H9 (cell line): ENCODE data around the gene CRLF2. TPM values are rescaled to one million over a fixed set of nuclear protein-coding genes. Genes with fewer than 3 reads are reported as not detected.

ENCODE experiments used
- DNase-seq: peaks from one replicate; pipeline ENCODE4 v3.0.0-alpha.2; 2017
- H2AFZ ChIP-seq: one replicate; pipeline ENCODE4 v1.6.1; 2013; ENCODE audit warnings: mild to moderate bottlenecking, low read length, control low read depth, moderate library complexity
- H2AK5ac ChIP-seq: 2 replicates; pipeline ENCODE4 v1.6.1; 2013; ENCODE audit warnings: low read length, control low read depth, mixed read lengths; ENCODE audit not compliant: insufficient read length
- H2BK120ac ChIP-seq: one replicate; pipeline ENCODE4 v1.6.1; 2013; ENCODE audit warnings: low read depth, mild to moderate bottlenecking, low read length, control low read depth, inconsistent platforms; ENCODE audit not compliant: poor library complexity, severe bottlenecking
- H2BK12ac ChIP-seq: 2 replicates; pipeline ENCODE4 v1.6.1; 2013; ENCODE audit warnings: low read length, control low read depth, mixed read lengths, low read depth; ENCODE audit not compliant: insufficient read length
- H2BK15ac ChIP-seq: 2 replicates; pipeline ENCODE4 v1.6.1; 2013; ENCODE audit warnings: low read depth, low read length, control low read depth
- H2BK20ac ChIP-seq: one replicate; pipeline ENCODE4 v1.6.1; 2013; ENCODE audit warnings: low read depth, mild to moderate bottlenecking, low read length, control low read depth, inconsistent platforms; ENCODE audit not compliant: poor library complexity, severe bottlenecking
- H2BK5ac ChIP-seq: 2 replicates; pipeline ENCODE4 v1.6.1; 2013; ENCODE audit warnings: low read length, control low read depth, mixed read lengths; ENCODE audit not compliant: insufficient read length
- H3K14ac ChIP-seq: 2 replicates; pipeline ENCODE4 v1.6.1; 2013; ENCODE audit warnings: low read length, control low read depth; ENCODE audit not compliant: insufficient read depth
- H3K18ac ChIP-seq: 2 replicates; pipeline ENCODE4 v1.6.1; 2013; ENCODE audit warnings: low read depth, mild to moderate bottlenecking, mixed read lengths, low read length, control low read depth; ENCODE audit not compliant: insufficient read length
- H3K23ac ChIP-seq: 2 replicates; pipeline ENCODE4 v1.6.1; 2013; ENCODE audit warnings: low read length, control low read depth, mixed read lengths, low read depth; ENCODE audit not compliant: insufficient read length
- H3K23me2 ChIP-seq: 2 replicates; pipeline ENCODE4 v1.6.1; 2013; ENCODE audit warnings: low read depth, mild to moderate bottlenecking, mixed read lengths, low read length, control low read depth; ENCODE audit not compliant: insufficient read length, poor library complexity, severe bottlenecking
- H3K27ac ChIP-seq: 2 replicates; pipeline ENCODE4 v1.5.1; 2013; ENCODE audit warnings: low read length, control low read depth, mixed read lengths, low read depth; ENCODE audit not compliant: insufficient read length
- H3K27me3 ChIP-seq: 2 replicates; pipeline ENCODE4 v1.6.1; 2013; ENCODE audit warnings: low read length, control low read depth, inconsistent platforms; ENCODE audit not compliant: insufficient read depth
- H3K4ac ChIP-seq: 2 replicates; pipeline ENCODE4 v1.6.1; 2013; ENCODE audit warnings: low read depth, mild to moderate bottlenecking, control low read depth, inconsistent platforms, low read length, moderate library complexity
- H3K4me1 ChIP-seq: 2 replicates; pipeline ENCODE4 v1.6.1; 2013; ENCODE audit warnings: low read length, control low read depth, inconsistent platforms; ENCODE audit not compliant: insufficient read depth
- H3K4me2 ChIP-seq: 2 replicates; pipeline ENCODE4 v1.6.1; 2013; ENCODE audit warnings: low read length, control low read depth, mixed read lengths; ENCODE audit not compliant: insufficient read length, insufficient read depth
- H3K56ac ChIP-seq: 2 replicates; pipeline ENCODE4 v1.6.1; 2013; ENCODE audit warnings: low read depth, mild to moderate bottlenecking, mixed read lengths, low read length, control low read depth; ENCODE audit not compliant: insufficient read length
- H3K79me1 ChIP-seq: 2 replicates; pipeline ENCODE4 v1.6.1; 2013; ENCODE audit warnings: low read depth, mild to moderate bottlenecking, moderate library complexity, low read length, control low read depth, inconsistent platforms; ENCODE audit not compliant: insufficient read depth, poor library complexity, severe bottlenecking
- H3K79me2 ChIP-seq: 2 replicates; pipeline ENCODE4 v1.6.1; 2013; ENCODE audit warnings: low read length, control low read depth, inconsistent platforms; ENCODE audit not compliant: insufficient read depth
- H3K9ac ChIP-seq: 2 replicates; pipeline ENCODE4 v1.6.1; 2013; ENCODE audit warnings: low read length, control low read depth, mixed read lengths; ENCODE audit not compliant: insufficient read length; ENCODE audit errors: extremely low read depth
- H3K9me3 ChIP-seq: one replicate; pipeline ENCODE4 v1.6.1; 2013; ENCODE audit warnings: low read depth, low read length, inconsistent platforms; ENCODE audit not compliant: control insufficient read depth
- H3T11ph ChIP-seq: one replicate; pipeline ENCODE4 v1.6.1; 2013; ENCODE audit warnings: mild to moderate bottlenecking, low read length, control low read depth, inconsistent platforms
- H4K20me1 ChIP-seq: one replicate; pipeline ENCODE4 v1.6.1; 2013; ENCODE audit not compliant: control insufficient read depth, insufficient read length, insufficient read depth
- H4K5ac ChIP-seq: 2 replicates; pipeline ENCODE4 v1.6.1; 2013; ENCODE audit warnings: low read depth, mild to moderate bottlenecking, mixed read lengths, low read length, control low read depth; ENCODE audit not compliant: insufficient read length
- H4K8ac ChIP-seq: replicated peaks from 2 replicates; pipeline ENCODE4 v1.6.1; 2013; ENCODE audit warnings: low read length, control low read depth, mixed read lengths, low read depth; ENCODE audit not compliant: insufficient read length
- H4K91ac ChIP-seq: 2 replicates; pipeline ENCODE4 v1.6.1; 2013; ENCODE audit warnings: low read depth, mild to moderate bottlenecking, moderate library complexity, mixed read lengths, low read length, control low read depth; ENCODE audit not compliant: insufficient read length
- H3K27ac Mint-ChIP-seq, 3 experiments: 2 replicates in 2 of 3; 3 replicates in 1 of 3; pipeline ENCODE4 v1.8.0; 2020 to 2021; ENCODE audit warnings: mixed read lengths in 3 of 3, mild to moderate bottlenecking in 1 of 3, moderate library complexity in 1 of 3
- H3K27me3 Mint-ChIP-seq: 2 replicates; pipeline ENCODE4 v1.8.0; 2021; ENCODE audit warnings: low read depth, mild to moderate bottlenecking, moderate library complexity, mixed read lengths
- H3K36me3 Mint-ChIP-seq, 3 experiments: 2 replicates in 2 of 3; 3 replicates in 1 of 3; pipeline ENCODE4 v1.8.0; 2020 to 2021; ENCODE audit warnings: low read depth in 3 of 3, mixed read lengths in 3 of 3; ENCODE audit not compliant: insufficient read depth in 1 of 3
- H3K4me1 Mint-ChIP-seq, 2 experiments: 2 replicates each; pipeline ENCODE4 v1.8.0; 2020; ENCODE audit warnings: mixed read lengths in 2 of 2
- H3K4me3 Mint-ChIP-seq, 2 experiments: 2 replicates in 1 of 2; 3 replicates in 1 of 2; pipeline ENCODE4 v1.8.0; 2020 to 2021; ENCODE audit warnings: mild to moderate bottlenecking in 2 of 2, mixed read lengths in 2 of 2, moderate library complexity in 1 of 2
- H3K9me3 Mint-ChIP-seq, 2 experiments: 2 replicates in 1 of 2; 3 replicates in 1 of 2; pipeline ENCODE4 v1.8.0; 2020; ENCODE audit warnings: mild to moderate bottlenecking in 2 of 2, mixed read lengths in 2 of 2, moderate library complexity in 1 of 2
- CTCF ChIP-seq: fragments of 200-600 bp; sonication (generic); conservative IDR thresholded peaks from 3 replicates; pipeline ENCODE4 v1.8.0; 2021; ENCODE audit warnings: antibody characterized with exemption, mild to moderate bottlenecking
- WGBS: extraction: QIAGEN DNeasy Blood & Tissue Kit; methylation state at CpG from one replicate; pipeline ENCODE4 v1.1.7; 2013; ENCODE audit warnings: missing lambda C conversion rate, low lambda C conversion rate, mixed read lengths; ENCODE audit not compliant: insufficient read length; ENCODE audit errors: extremely low coverage; 5-methylcytosine and 5-hydroxymethylcytosine counted together
- total RNA-seq: library from RNA; stranded (reverse); gene quantifications from 2 replicates; pipeline ENCODE4 v1.2.1, GENCODE V29; 2021

The CRLF2 gene
- total RNA-seq, 1 experiment from 2014 or later = not detected

- H3K79me2 ChIP-seq = no peaks in the 10 kb centered on the region
- H3K56ac ChIP-seq = no peak overlapping the region
- no peak overlapping the region for H4K8ac ChIP-seq
- H3K18ac ChIP-seq = no peak overlapping the region
- H2BK12ac ChIP-seq = no peak overlapping the region
- H2BK5ac ChIP-seq = no peak overlapping the region
- Mint-ChIP-seq H3K9me3 (no peaks in the 10 kb centered on the region), H3K4me1 (peaks cover 7 to 15% of the 10 kb centered on the region in 2 experiments), H3K27ac (peak overlapping the region in 1 of 3 experiments; percentile 41; a peak in 3 of 7 replicates), H3K36me3 (no peaks in the 10 kb centered on the region), H3K27me3 (peaks cover 11% of the 10 kb centered on the region), H3K4me3 (no peak overlapping the region)
- H3K4ac ChIP-seq = no peak overlapping the region
- H3K9ac ChIP-seq = no peak overlapping the region
- no peak overlapping the region for H2AFZ ChIP-seq
- no peak overlapping the region for H2AK5ac ChIP-seq
- H3T11ph ChIP-seq = no peak overlapping the region
- no peak overlapping the region for H2BK120ac ChIP-seq
- TF ChIP-seq CTCF = no peak
- H3K23ac ChIP-seq = no peak overlapping the region
- no peak overlapping the region for H4K5ac ChIP-seq
- H2BK20ac ChIP-seq = no peak overlapping the region
- no peak overlapping the region for H3K4me2 ChIP-seq
- no peaks in the 10 kb centered on the region for H3K23me2 ChIP-seq
- DNase-seq = peak; percentile 9
- no peaks in the 10 kb centered on the region for H3K9me3 ChIP-seq
- no CpG with 5 or more reads among the region's 9 CpGs for WGBS
- no peak overlapping the region for H2BK15ac ChIP-seq
- no peaks in the 10 kb centered on the region for H3K27me3 ChIP-seq
- H3K27ac ChIP-seq = no peak overlapping the region
- no peaks in the 10 kb centered on the region for H3K79me1 ChIP-seq
- H4K91ac ChIP-seq = no peak overlapping the region
- no peaks in the 10 kb centered on the region for H3K4me1 ChIP-seq
- H3K14ac ChIP-seq = no peak overlapping the region
- no peaks in the 10 kb centered on the region for H4K20me1 ChIP-seq
These were observed 60.9 kb downstream of the CRLF2 start for GRCh38 chrX:1151378-1152077.
